Measurements from ENCODE around the gene PTGFR.

Gene PTGFR

DNA sequence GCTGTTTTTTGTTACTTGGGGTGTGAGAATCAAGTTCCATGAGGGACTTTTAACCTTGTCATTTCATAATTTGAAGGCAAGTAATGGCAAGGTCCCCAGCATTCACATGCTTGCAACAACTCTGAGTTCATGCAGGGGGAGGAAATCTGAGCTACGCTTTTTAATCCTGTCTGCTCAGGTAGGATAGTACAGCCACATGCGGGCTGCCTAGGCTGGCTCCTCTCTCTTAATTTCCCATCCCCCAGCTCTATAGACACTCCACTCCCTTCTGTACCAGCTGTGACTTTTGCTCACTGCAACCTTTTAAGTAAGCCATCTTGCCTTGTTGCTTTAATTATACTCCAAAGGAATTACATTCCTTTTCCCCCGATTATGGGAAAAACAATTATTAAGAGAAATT lies 30.1 kb downstream of the PTGFR start:
- DNase-seq = no peak

DNA sequence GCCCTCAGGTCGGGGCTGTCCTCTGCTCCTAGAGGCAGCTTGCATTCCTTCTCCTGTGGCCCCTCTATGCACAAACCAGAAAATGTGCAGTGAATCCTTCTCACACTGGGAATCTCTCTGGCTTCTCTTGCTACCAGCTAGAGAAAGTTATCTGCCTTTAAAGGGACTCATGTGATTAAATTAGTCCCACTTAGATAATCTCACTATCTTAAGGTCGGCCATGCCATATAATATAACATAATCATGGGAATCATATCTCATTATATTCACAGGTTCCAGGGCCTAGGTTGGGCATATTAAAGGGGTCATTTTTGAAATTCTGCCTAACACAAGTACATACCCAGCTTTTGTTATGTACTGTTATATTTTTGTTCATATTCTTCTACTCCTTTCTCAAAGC lies 31.4 kb downstream of the PTGFR start:
- no peak for DNase-seq

DNA sequence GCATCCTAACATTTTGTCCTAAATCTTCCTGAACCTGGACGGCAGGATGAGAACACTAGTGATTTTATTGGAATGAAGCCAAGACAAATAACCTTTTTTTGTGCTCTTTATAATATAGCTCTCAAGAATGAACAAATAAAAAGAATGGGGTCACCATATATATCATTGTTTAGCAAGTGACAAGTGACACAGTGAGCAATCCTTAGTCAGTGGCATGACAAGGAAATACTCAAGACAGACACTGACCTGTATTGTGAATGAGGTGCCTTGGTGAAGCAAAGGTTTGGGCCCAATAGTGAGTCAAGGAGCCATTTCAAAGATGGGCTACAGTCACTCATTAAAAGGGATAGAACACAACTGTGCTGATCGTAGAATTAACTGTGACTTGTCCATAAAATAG lies 35.7 kb downstream of the PTGFR start:
- DNase-seq = no peak

DNA sequence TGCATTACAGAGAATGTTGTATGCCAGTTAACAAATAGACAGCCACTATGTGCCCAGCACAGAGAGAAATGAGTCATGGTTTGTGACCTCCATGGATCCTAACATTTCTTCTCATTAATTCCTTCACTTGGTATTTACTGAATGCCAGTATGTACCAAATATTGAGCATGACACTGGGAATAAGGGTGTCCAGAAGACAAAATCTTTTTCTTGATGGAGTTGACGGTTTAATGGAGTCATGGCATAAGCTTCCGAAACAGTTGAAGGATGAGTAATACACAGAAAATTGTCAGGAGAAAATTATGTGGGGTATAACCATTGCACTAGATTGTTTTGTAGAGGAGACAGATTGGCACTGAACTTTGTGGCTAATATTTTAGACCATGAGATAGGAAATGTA lies 36.9 kb downstream of the PTGFR start:
- no peak for DNase-seq

DNA sequence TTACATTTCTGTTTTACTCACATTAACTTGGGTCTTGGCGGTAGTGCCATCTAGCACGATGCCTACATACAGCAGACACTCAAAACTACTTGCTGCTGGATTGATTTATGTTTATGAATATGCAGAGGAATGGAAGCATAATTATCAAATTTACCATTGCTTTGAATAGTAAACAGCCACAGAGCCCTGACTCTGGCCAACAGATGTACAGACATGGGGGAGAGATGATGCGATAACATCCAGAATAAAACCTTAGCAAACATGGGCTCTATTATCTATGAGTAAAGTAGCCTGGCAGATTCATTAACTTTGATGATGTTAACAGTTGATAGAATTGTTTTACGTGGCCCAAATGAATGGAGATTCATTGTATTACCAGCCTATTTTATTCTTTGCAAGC lies 42.8 kb downstream of the PTGFR start:
- no peak for DNase-seq

DNA sequence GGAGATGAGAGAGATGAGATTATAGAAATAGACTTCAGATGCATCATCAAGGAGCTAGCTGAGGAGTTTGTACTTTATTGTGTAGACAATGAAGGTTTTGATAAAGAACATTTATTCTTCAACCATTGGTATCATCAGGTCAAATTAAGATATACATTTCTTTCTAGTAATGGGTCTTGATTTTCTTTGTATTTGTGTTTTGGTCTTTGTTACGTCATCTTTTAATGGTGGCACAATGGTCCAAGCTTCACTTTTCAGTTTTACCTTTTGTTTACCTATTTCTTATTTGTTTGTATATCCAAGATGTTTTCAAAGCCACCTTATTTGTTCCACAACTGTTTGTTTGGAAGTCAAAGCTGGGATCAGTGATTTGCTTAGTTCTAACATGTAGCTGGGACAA lies 44.5 kb downstream of the PTGFR start:
- no peak for DNase-seq

DNA sequence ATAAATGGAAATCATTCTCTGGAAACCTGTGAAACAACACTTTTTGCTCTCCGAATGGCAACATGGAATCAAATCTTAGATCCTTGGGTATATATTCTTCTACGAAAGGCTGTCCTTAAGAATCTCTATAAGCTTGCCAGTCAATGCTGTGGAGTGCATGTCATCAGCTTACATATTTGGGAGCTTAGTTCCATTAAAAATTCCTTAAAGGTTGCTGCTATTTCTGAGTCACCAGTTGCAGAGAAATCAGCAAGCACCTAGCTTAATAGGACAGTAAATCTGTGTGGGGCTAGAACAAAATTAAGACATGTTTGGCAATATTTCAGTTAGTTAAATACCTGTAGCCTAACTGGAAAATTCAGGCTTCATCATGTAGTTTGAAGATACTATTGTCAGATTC lies 45.7 kb downstream of the PTGFR start:
- DNase-seq = no peak

DNA sequence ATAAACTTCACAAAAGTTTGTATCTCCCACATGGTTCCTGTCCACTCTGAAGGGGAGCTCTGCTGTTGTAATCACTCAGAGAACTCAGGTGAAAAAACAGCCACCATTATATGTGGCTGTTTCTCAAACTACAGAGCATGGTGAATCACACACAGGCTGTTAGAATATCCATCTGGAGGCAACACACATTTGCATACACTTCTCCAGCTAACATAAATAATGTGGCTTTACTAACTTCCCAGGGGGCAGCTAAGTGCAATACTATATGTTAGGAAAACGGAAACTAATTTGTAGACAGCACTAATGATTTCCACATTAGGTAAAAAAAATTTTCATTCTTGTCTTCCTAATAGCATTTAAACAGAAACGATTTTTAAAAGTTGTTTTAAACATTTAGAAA lies 49.3 kb downstream of the PTGFR start:
- DNase-seq = no peak

DNA sequence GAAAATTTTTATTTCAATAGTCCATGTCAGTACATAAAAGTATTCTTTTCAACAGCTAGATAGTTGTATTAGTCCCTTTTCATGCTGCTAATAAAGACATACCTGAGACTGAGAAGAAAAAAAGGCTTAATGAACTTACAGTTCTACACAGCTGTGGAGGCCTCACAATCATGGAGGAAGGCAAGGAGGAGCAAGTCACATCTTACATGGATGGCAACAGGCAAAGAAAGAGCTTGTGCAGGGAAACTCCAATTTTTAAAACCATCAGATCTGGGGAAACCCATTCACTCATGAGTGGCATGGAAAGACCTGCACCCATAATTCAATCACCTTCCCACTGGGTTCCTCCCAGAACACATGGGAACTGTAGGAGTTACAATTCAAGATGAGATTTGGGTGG lies 50.7 kb downstream of the PTGFR start:
- DNase-seq = no peak

DNA sequence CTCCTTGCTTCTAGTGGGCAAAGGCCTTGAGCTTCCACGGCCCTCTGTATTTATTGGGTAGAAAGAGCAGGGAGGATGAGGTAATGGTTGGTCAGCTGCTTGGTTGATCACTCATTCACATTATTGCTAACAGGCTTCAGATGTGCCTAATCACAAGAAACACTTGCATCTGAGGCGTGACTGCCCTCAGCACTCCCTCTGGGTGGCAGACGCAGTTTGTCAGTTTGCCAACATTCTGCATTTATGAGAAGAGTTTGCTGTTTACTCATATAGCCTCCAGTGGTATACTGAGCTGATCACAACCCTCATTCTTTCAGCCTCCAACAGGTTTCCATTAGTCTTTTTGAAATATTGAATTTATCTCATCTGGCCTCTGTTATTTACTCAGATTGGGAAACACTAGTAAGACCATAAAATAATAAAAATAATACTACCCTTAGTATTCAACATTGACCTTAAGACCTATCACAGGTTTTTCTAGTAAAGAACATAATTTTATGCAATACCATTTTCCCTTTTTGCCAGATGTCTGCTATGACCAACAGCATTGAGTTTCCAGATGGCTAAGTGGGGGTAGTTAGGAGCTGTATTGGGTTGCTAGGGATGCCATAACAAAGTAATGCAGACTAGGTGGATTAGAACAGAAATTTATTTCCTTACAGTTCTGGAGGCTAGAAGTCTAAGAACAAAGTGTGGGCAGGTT lies 53.3 kb downstream of the PTGFR start:
- no peak for DNase-seq

DNA sequence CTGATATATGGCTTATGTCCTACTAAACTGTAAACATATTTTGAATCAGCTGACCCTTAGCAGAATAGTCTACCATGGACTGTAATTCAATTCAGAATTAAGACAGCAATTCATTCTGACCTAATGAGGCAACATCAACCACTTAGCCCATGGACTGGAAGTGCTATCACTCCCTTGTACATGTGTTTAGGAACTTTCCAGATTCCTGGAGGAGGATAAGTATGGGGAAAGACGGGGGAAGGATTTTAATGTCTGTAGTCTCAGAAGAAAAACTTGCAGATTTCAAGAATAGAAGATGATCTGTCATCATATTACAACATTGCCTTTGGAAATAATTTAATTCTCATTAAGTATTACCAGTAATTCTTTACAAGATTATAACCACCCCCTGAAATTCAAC lies 56.3 kb downstream of the PTGFR start:
- DNase-seq = no peak

DNA sequence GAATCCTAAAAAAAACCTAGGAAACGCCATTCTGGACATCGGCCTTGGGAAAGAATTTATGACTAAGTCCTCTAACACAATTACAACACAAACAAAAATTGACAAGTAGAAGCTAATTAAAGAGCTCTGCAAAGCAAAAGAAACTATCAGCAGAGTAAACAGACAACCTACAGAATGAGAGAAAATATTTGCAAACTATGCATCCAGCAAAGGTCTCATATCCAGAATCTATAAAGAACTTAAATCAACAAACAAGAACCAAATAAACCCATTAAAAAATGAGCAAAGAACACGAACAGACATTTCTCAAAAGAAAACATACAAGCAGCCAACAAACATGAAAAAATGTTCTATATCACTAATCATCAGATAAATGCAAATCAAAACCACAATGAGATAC lies 58.6 kb downstream of the PTGFR start:
- DNase-seq = no peak

DNA sequence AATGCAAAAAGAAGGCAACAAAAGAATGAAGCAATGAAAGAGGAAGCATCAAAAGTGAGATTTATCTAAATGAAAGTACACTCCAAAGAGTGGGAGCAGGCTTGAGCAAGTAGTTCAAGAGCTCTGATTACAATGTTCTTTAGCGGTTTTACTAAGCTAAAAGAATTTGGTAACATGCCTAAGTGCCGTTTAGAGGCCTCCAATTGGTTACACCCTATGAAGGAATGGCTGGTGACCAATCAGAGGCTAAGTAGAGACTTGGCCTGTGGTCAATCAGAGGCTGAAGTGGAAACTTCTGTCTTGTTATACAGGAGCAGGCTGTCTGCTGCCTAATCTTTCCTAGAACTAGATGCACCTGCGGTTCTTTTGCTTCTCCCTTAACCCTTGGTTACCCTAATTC lies 59.1 kb downstream of the PTGFR start:
- DNase-seq = no peak

DNA sequence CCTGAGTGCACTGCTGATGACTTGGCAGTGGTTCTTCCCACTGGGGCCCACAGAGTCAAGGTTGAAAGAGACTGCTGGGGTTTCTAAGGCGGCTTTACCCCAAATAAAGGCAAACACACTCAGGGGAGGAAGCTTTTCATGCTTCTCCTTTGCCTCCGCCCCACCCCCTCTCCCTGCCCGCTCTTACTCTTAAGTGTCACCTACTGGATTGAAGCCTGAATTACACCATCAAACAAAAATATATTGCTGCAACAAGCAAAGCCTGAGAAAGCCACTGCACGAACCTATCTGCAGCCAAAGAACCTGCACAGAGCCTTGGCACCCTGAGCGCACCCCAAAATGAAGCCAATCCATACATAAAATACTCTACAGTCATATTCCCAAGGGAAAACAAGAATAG lies 63.1 kb downstream of the PTGFR start:
- DNase-seq = no peak

DNA sequence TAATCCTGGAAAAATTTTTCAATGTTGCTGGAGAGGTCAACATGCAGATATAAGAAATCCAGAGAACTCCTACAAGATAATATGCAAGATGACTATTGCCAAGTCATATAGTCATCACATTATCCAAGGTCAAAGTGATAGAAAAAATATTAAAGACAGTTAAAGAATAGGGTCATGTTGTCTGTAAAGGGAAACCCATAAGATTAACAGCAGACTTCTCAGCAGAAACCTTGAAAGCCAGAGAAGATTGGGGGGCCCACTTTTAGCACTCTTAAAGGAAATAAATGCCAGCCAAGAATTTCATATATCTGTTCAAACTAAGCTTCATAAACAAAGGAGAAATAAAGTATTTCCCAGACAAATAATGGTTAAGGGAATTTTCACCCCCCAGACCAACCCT lies 64.1 kb downstream of the PTGFR start:
- DNase-seq = no peak

DNA sequence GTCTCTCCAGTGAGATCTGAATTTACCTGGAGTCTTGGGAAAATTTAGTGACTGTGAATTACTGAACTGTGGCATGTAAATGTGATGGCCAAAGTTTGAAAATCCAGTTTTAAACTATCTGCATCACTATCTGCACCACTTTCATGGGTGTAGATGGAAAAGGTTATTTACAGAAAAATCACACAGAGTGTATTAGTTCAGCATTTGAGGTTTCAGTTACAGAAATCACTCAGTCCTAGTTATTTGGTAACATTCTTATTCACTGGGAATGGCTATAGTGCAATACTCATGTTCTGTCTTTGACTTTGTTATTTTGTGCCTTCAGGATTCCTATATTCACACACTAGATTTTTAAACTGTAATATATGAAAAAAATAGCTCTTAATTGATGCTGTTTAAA lies 68.9 kb downstream of the PTGFR start:
- no peak for DNase-seq

DNA sequence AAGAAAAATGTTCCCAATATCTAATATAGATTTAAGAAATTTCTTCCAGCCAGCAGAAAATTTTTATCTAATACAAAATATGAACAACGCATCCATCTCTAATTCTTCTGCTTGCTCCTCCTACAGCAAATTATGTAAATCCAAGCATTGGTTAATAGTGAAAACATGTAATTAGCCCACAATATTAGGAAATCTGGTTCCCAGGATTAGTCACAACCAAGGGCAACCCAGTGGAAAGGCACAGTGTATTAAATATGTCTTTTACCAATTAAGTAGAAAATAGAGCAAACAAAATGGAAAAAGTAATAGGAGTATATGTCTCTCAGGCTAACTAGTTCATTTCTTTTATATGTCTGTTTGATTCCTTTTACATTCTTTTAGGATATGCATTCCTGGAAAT lies 70.0 kb downstream of the PTGFR start:
- no peak for DNase-seq

DNA sequence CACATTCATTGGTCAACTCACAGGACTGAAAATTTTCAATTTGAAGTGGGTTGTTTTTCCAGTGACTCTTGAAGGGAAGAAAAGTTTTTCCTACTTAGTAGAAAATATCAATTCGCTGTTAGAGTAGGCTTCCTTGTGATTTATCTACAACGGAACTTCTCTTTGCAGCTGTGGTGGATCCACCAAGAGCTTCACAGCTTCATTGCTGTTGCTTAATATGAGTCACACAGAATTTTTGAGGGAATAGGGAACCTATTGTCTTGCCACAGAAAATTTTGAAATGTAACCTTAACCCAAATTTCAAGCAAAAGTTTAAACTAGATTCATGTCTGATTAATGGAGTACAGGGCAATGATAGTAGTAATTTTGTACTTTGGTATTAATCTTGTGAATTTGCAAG lies 71.1 kb downstream of the PTGFR start:
- no peak for DNase-seq

DNA sequence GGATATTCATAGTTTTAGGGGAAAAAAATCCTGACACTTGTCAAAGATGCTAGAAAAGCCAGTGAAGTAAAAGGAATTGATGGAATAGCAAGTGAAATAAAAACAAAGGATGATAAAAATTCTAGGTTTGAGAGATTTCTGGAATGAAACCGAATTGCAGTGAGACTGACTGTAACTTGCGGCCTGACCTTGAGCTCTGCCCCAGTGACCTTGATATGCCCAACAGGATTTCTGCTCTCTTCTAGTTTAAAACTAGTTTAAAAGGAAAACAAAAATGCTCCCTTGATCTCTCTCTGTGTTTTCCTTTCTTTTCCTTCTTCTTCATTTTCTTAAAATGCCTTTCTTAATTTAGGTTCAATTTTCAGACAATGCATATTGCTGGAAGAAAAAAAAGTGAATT lies 74.6 kb downstream of the PTGFR start:
- no peak for DNase-seq

DNA sequence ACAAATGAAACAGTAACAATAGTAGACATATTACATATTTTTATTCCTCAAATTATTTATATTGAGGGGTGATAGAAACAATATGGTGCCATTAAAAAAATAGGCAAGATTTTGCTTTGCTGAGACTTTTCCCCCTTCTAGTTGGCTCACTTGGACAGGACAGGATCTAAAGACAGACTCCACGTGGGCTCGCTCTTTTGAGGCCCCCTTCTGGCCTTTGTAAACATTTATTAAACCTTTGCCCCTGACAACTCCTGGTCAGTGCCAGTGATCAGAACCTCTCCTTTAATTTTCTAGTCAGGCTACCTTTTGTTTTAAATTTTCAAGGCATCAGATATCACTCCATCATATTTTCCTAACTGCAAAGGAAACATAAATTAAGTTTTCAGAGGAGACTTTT lies 79.8 kb downstream of the PTGFR start:
- DNase-seq = no peak

DNA sequence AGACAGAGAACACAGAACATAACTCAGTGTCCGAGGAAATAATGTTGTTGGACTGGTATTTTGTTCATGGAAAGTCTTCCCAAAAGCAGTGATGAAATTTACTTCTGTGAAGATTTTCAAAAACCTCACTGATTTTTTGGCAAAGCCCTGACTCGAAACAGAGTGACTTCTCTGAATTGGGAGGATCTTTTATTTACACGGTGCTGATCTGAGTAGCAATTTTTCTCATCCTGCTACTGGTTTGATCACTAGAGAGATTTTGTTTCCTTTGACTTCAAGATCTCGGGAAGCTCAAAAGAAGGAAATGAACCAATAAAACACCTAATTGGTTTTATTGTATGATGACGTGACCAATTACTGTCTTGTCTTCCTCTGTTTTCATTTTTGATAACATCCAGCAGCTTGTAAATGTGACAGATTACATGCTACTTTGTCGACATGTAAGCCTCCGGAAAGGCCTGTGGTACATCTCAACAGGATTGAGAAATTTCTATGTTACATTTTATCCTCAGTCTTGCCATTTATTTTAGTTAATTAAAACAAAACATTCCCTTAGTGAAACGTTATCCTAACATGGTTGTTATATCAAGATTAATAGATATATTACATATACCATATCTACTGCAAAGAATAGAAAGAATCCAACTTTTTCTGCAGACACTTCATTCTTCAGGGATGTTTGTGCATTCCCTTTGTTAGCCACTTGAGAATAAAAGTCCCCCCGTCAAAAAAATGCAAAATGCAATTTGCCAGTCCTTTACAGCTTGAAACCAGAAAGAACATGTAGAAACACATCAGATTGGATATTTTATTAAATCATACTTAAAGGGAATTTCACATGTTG lies 86.7 kb downstream of the PTGFR start:
- no peak for DNase-seq

DNA sequence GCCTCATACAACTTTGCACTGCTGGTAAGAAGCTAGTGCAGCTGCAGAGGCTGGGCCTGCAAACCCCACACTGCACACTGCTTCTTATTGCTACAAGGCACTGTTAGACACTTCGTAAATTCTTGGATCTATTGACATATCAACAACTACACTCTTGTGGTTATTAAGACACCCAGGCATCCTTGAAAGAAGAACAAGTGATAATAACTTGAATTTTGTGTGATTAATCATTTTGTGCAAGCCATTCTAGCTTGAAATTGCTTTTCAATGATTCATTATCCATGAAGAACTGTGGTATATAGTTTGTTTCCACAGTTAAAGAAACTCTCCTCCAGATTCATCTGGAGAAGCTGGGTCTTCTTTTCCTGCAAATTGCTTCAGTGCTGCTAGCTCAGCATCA lies 95.8 kb downstream of the PTGFR start:
- DNase-seq = no peak

DNA sequence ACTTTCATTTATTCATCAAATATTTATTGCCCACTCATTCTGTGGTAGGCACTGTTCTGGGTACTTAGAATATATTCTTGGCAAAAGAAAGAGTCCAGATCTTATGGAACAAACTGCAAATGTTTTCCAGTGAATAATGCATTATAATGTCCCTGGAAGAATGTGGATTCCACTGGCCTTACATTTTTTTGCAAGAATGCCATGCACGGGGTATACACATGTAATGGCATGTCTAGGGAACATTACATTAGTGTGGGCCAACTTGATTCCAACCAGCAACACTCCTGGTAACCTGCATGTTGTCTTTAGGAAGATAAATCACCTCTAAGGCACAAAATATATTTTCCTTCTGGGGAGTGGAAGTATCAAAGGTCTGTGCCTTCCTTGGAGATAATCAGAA lies 96.4 kb downstream of the PTGFR start:
- DNase-seq = no peak

Measured in NCI-H1436 (cell line).